IgD-negative memory B cell (primary cell): ENCODE results near the gene BRSK2. TPM values are rescaled to one million over a fixed set of nuclear protein-coding genes. Genes with fewer than 3 reads are reported as not detected.

ENCODE experiments used
- H3K27ac Mint-ChIP-seq, 3 donors: one replicate each; pipeline ENCODE4 v1.8.0; 2020 to 2022; ENCODE audit warnings: mild to moderate bottlenecking in 3 of 3, mixed read lengths in 3 of 3, moderate library complexity in 1 of 3
- H3K27me3 Mint-ChIP-seq: one replicate; pipeline ENCODE4 v1.8.0; 2021; ENCODE audit warnings: mixed read lengths
- H3K36me3 Mint-ChIP-seq: one replicate; pipeline ENCODE4 v1.8.0; 2020; ENCODE audit warnings: mild to moderate bottlenecking, mixed read lengths
- H3K4me1 Mint-ChIP-seq, 3 donors: one replicate each; pipeline ENCODE4 v1.8.0; 2020 to 2022; ENCODE audit warnings: mixed read lengths in 3 of 3, mild to moderate bottlenecking in 1 of 3
- H3K4me3 Mint-ChIP-seq, 4 donors: one replicate each; pipeline ENCODE4 v1.8.0; 2020 to 2022; ENCODE audit warnings: mild to moderate bottlenecking in 4 of 4, mixed read lengths in 4 of 4, moderate library complexity in 3 of 4
- H3K9me3 Mint-ChIP-seq, 3 donors: one replicate each; pipeline ENCODE4 v1.8.0; 2020 to 2021; ENCODE audit warnings: mixed read lengths in 3 of 3, mild to moderate bottlenecking in 1 of 3
- polyA plus RNA-seq: library from polyadenylated mRNA; unstranded; fragments of 300-500 nt; fragmentation: Illumina TruSeq; gene quantifications from one replicate; pipeline ENCODE4 v1.2.3, GENCODE V29; 2021

Gene BRSK2
- polyA plus RNA-seq, 1 donor from 2014 or later, result not detected

GRCh38 chr11:1488575-1489180, 98.9 kb downstream of the BRSK2 start:
- H3K36me3 Mint-ChIP-seq, result peaks cover 1% of the 10 kb centered on the region

GRCh38 chr11:1490651-1491050, 100.9 kb downstream of the BRSK2 start:
- no peaks in the 10 kb centered on the region for H3K27me3 Mint-ChIP-seq
- no peak overlapping the region for H3K4me3 Mint-ChIP-seq
- H3K36me3 Mint-ChIP-seq, result peaks cover 6% of the 10 kb centered on the region
- H3K4me1 Mint-ChIP-seq, result peaks cover 21 to 35% (median 22%) of the 10 kb centered on the region in 3 donors
- H3K9me3 Mint-ChIP-seq, result peaks cover 0 to 6% (median 2%) of the 10 kb centered on the region in 3 donors
- no peak overlapping the region for H3K27ac Mint-ChIP-seq

More at GRCh38 chr11:1488575-1489180, 98.9 kb downstream of the BRSK2 start:
- H3K27me3 Mint-ChIP-seq, result no peaks in the 10 kb centered on the region
- no peaks in the 10 kb centered on the region for H3K9me3 Mint-ChIP-seq
- peak overlapping the region in 1 of 3 donors; percentile 39 for H3K27ac Mint-ChIP-seq
- peak overlapping the region in 2 of 4 donors; percentile 23 to 76 for H3K4me3 Mint-ChIP-seq
- H3K4me1 Mint-ChIP-seq, result peaks cover 17 to 27% (median 22%) of the 10 kb centered on the region in 3 donors

- H3K4me1 Mint-ChIP-seq, result peaks cover 25 to 36% (median 30%) of the 10 kb centered on the region in 3 donors
- peaks cover 13% of the 10 kb centered on the region for H3K36me3 Mint-ChIP-seq
- H3K4me3 Mint-ChIP-seq, result no peak overlapping the region
- no peak overlapping the region for H3K27ac Mint-ChIP-seq
- H3K27me3 Mint-ChIP-seq, result no peaks in the 10 kb centered on the region
- peaks cover 0 to 12% (median 2%) of the 10 kb centered on the region in 3 donors for H3K9me3 Mint-ChIP-seq
Measured at GRCh38 chr11:1491379-1491778, 101.6 kb downstream of the BRSK2 start.

- peaks cover 18% of the 10 kb centered on the region for H3K36me3 Mint-ChIP-seq
- H3K27me3 Mint-ChIP-seq, result no peaks in the 10 kb centered on the region
- peak overlapping the region in 3 of 4 donors; percentile 24 to 76 (median 61) for H3K4me3 Mint-ChIP-seq
- peaks cover 0 to 12% (median 2%) of the 10 kb centered on the region in 3 donors for H3K9me3 Mint-ChIP-seq
- H3K27ac Mint-ChIP-seq, result peak overlapping the region in 1 of 3 donors; percentile 35
- peaks cover 36 to 50% (median 50%) of the 10 kb centered on the region in 3 donors for H3K4me1 Mint-ChIP-seq
Measured at GRCh38 chr11:1493650-1494244, 104.0 kb downstream of the BRSK2 start.

- Mint-ChIP-seq H3K4me3 (peak overlapping the region in 2 of 4 donors; percentile 37 to 39), H3K27me3 (no peaks in the 10 kb centered on the region), H3K9me3 (peaks cover 0 to 12% (median 2%) of the 10 kb centered on the region in 3 donors), H3K4me1 (peaks cover 38 to 53% (median 46%) of the 10 kb centered on the region in 3 donors), H3K36me3 (peaks cover 17% of the 10 kb centered on the region), H3K27ac (no peak overlapping the region)
Measured at GRCh38 chr11:1494650-1495049, 104.9 kb downstream of the BRSK2 start.

- peaks cover 38 to 53% (median 46%) of the 10 kb centered on the region in 3 donors for H3K4me1 Mint-ChIP-seq
- no peaks in the 10 kb centered on the region for H3K27me3 Mint-ChIP-seq
- H3K36me3 Mint-ChIP-seq, result peaks cover 20% of the 10 kb centered on the region
- peaks cover 0 to 12% (median 2%) of the 10 kb centered on the region in 3 donors for H3K9me3 Mint-ChIP-seq
- H3K4me3 Mint-ChIP-seq, result peak overlapping the region in 2 of 4 donors; percentile 7 to 74
- H3K27ac Mint-ChIP-seq, result peak overlapping the region in 1 of 3 donors; percentile 9
Measured at GRCh38 chr11:1496091-1496760, 106.5 kb downstream of the BRSK2 start.

- Mint-ChIP-seq H3K27me3 (no peaks in the 10 kb centered on the region), H3K4me3 (peak overlapping the region in 2 of 4 donors; percentile 74), H3K27ac (no peak overlapping the region), H3K9me3 (peaks cover 0 to 12% (median 2%) of the 10 kb centered on the region in 3 donors), H3K4me1 (peaks cover 38 to 54% (median 46%) of the 10 kb centered on the region in 3 donors), H3K36me3 (peaks cover 20% of the 10 kb centered on the region)
Measured at GRCh38 chr11:1496761-1497095, 107.0 kb downstream of the BRSK2 start.

GRCh38 chr11:1497600-1497999, 107.9 kb downstream of the BRSK2 start:
- no peaks in the 10 kb centered on the region for H3K27me3 Mint-ChIP-seq
- peaks cover 0 to 12% (median 2%) of the 10 kb centered on the region in 3 donors for H3K9me3 Mint-ChIP-seq
- H3K36me3 Mint-ChIP-seq, result peaks cover 20% of the 10 kb centered on the region
- H3K4me1 Mint-ChIP-seq, result peaks cover 34 to 52% (median 46%) of the 10 kb centered on the region in 3 donors
- peak overlapping the region in 2 of 3 donors; percentile 9 to 50 for H3K27ac Mint-ChIP-seq
- H3K4me3 Mint-ChIP-seq, result peak overlapping the region in 2 of 4 donors; percentile 10 to 81

GRCh38 chr11:1498262-1498661, 108.5 kb downstream of the BRSK2 start:
- H3K36me3 Mint-ChIP-seq, result peaks cover 20% of the 10 kb centered on the region
- peak overlapping the region in 1 of 4 donors; percentile 20 for H3K4me3 Mint-ChIP-seq
- H3K4me1 Mint-ChIP-seq, result peaks cover 31 to 48% (median 42%) of the 10 kb centered on the region in 3 donors
- H3K27ac Mint-ChIP-seq, result no peak overlapping the region
- peaks cover 0 to 12% (median 2%) of the 10 kb centered on the region in 3 donors for H3K9me3 Mint-ChIP-seq
- no peaks in the 10 kb centered on the region for H3K27me3 Mint-ChIP-seq

GRCh38 chr11:1499261-1499890, 109.6 kb downstream of the BRSK2 start:
- H3K27ac Mint-ChIP-seq, result no peak overlapping the region
- H3K4me1 Mint-ChIP-seq, result peaks cover 26 to 38% (median 31%) of the 10 kb centered on the region in 3 donors
- H3K36me3 Mint-ChIP-seq, result peaks cover 17% of the 10 kb centered on the region
- H3K9me3 Mint-ChIP-seq, result peaks cover 0 to 10% (median 1%) of the 10 kb centered on the region in 3 donors
- H3K4me3 Mint-ChIP-seq, result no peak overlapping the region
- no peaks in the 10 kb centered on the region for H3K27me3 Mint-ChIP-seq

- Mint-ChIP-seq H3K4me1 (peaks cover 25 to 34% (median 28%) of the 10 kb centered on the region in 3 donors), H3K36me3 (peaks cover 17% of the 10 kb centered on the region), H3K4me3 (no peak overlapping the region), H3K27me3 (no peaks in the 10 kb centered on the region), H3K27ac (no peak overlapping the region), H3K9me3 (peaks cover 0 to 8% (median 0%) of the 10 kb centered on the region in 3 donors)
Measured at GRCh38 chr11:1499899-1500298, 110.2 kb downstream of the BRSK2 start.

GRCh38 chr11:1500466-1501420, 111.0 kb downstream of the BRSK2 start:
- no peaks in the 10 kb centered on the region for H3K27me3 Mint-ChIP-seq
- peaks cover 14% of the 10 kb centered on the region for H3K36me3 Mint-ChIP-seq
- H3K27ac Mint-ChIP-seq, result no peak overlapping the region
- H3K9me3 Mint-ChIP-seq, result peaks cover 0 to 5% (median 0%) of the 10 kb centered on the region in 3 donors
- H3K4me1 Mint-ChIP-seq, result peaks cover 25 to 30% (median 26%) of the 10 kb centered on the region in 3 donors
- H3K4me3 Mint-ChIP-seq, result no peak overlapping the region

- peaks cover 18 to 25% (median 20%) of the 10 kb centered on the region in 3 donors for H3K4me1 Mint-ChIP-seq
- H3K27ac Mint-ChIP-seq, result no peak overlapping the region
- no peaks in the 10 kb centered on the region for H3K27me3 Mint-ChIP-seq
- H3K4me3 Mint-ChIP-seq, result no peak overlapping the region
- peaks cover 7% of the 10 kb centered on the region for H3K36me3 Mint-ChIP-seq
- no peaks in the 10 kb centered on the region for H3K9me3 Mint-ChIP-seq
Measured at GRCh38 chr11:1501421-1502167, 111.9 kb downstream of the BRSK2 start.
